ENCODE measurements around the gene MXRA5.
"Not testable (repeated sequence)": the region's sequence is repeated elsewhere in the genome, so short reads cannot be mapped to it uniquely, and the experiment has no call there.

Gene MXRA5

GRCh38 chrX:3346501-3347259 lies at the start of gene MXRA5:
MXRA5 (minus strand) TSS chrX:3346652; CDS start chrX:3343833, 2,819 bp downstream.
- Histone ChIP-seq H3K9ac (ENCODE audit: low read length) (peak within 1 kb of the TSS; percentile 39), H3K27me3 (ENCODE audit: control insufficient read depth, insufficient read depth, low read length) (peaks cover 62% of the 10 kb centered on the region), H3K27ac (ENCODE audit: low read length) (no peak within 1 kb of the TSS), H3K4me1 (ENCODE audit: control insufficient read depth, low read depth, low read length) (no peaks in the 10 kb centered on the region), H3K9me3 (ENCODE audit: control insufficient read depth, low read depth, low read length) (no peaks in the 10 kb centered on the region), H3K36me3 (ENCODE audit: control insufficient read depth, low read depth, low read length) (no peaks in the 10 kb centered on the region), H3K4me3 (ENCODE audit: low read length) (peak within 1 kb of the TSS; percentile 79)

DNA sequence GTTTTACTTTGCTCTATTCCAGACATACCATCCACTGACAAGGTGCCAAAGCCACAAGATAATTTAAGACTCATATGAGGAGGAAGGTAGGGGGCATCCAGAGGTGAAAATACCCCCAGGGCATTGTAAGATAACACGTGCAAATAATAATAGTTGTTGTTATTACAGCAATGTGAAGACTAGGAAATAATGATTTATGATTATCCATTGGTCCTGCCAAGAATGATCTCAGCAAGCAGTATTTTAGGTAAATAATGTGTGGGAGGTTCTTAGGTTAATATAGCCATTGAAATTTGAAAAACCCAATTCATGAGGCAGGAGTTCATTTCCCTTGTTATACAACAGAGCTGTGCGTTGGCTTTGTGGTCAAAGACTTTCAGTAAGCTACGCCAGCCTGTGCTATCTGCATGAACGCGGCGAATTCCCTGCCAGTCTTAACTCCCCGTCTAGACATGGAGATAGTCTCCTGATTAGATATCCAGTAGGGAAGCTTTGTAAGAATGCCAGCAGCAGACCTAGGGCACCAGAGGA lies 47.2 kb upstream of the MXRA5 start:
- H3K4me1 ChIP-seq (ENCODE audit: control insufficient read depth, low read depth, low read length): no peaks in the 10 kb centered on the region
- H3K27ac ChIP-seq (ENCODE audit: low read length): no peak overlapping the region
- H3K27me3 ChIP-seq (ENCODE audit: control insufficient read depth, insufficient read depth, low read length): no peaks in the 10 kb centered on the region
- H3K4me3 ChIP-seq (ENCODE audit: low read length): no peak overlapping the region
- H3K9me3 ChIP-seq (ENCODE audit: control insufficient read depth, low read depth, low read length): no peaks in the 10 kb centered on the region
- no peak overlapping the region for H3K9ac ChIP-seq (ENCODE audit: low read length)
- H3K36me3 ChIP-seq (ENCODE audit: control insufficient read depth, low read depth, low read length): no peaks in the 10 kb centered on the region

- Histone ChIP-seq H3K27ac (ENCODE audit: low read length) (no peak overlapping the region), H3K9me3 (ENCODE audit: control insufficient read depth, low read depth, low read length) (no peaks in the 10 kb centered on the region), H3K9ac (ENCODE audit: low read length) (no peak overlapping the region), H3K4me3 (ENCODE audit: low read length) (no peak overlapping the region), H3K36me3 (ENCODE audit: control insufficient read depth, low read depth, low read length) (no peaks in the 10 kb centered on the region), H3K27me3 (ENCODE audit: control insufficient read depth, insufficient read depth, low read length) (no peaks in the 10 kb centered on the region), H3K4me1 (ENCODE audit: control insufficient read depth, low read depth, low read length) (no peaks in the 10 kb centered on the region)
Measured at GRCh38 chrX:3393178-3393577, 46.7 kb upstream of the MXRA5 start.

- no peak overlapping the region for H3K4me3 ChIP-seq (ENCODE audit: low read length)
- no peaks in the 10 kb centered on the region for H3K36me3 ChIP-seq (ENCODE audit: control insufficient read depth, low read depth, low read length)
- H3K9ac ChIP-seq (ENCODE audit: low read length): no peak overlapping the region
- H3K27me3 ChIP-seq (ENCODE audit: control insufficient read depth, insufficient read depth, low read length): no peaks in the 10 kb centered on the region
- no peak overlapping the region for H3K27ac ChIP-seq (ENCODE audit: low read length)
- H3K9me3 ChIP-seq (ENCODE audit: control insufficient read depth, low read depth, low read length): no peaks in the 10 kb centered on the region
- no peaks in the 10 kb centered on the region for H3K4me1 ChIP-seq (ENCODE audit: control insufficient read depth, low read depth, low read length)
Measured at GRCh38 chrX:3388457-3388856, 42.0 kb upstream of the MXRA5 start.

- Histone ChIP-seq H3K4me1 (ENCODE audit: control insufficient read depth, low read depth, low read length) (no peaks in the 10 kb centered on the region), H3K27me3 (ENCODE audit: control insufficient read depth, insufficient read depth, low read length) (no peaks in the 10 kb centered on the region), H3K27ac (ENCODE audit: low read length) (no peak overlapping the region), H3K9me3 (ENCODE audit: control insufficient read depth, low read depth, low read length) (no peaks in the 10 kb centered on the region), H3K9ac (ENCODE audit: low read length) (no peak overlapping the region), H3K4me3 (ENCODE audit: low read length) (no peak overlapping the region), H3K36me3 (ENCODE audit: control insufficient read depth, low read depth, low read length) (no peaks in the 10 kb centered on the region)
Measured at GRCh38 chrX:3384327-3384726, 37.9 kb upstream of the MXRA5 start.

- Histone ChIP-seq H3K27ac (ENCODE audit: low read length) (no peak overlapping the region), H3K4me1 (ENCODE audit: control insufficient read depth, low read depth, low read length) (no peaks in the 10 kb centered on the region)
Measured at GRCh38 chrX:3380603-3381002, 34.2 kb upstream of the MXRA5 start.

DNA sequence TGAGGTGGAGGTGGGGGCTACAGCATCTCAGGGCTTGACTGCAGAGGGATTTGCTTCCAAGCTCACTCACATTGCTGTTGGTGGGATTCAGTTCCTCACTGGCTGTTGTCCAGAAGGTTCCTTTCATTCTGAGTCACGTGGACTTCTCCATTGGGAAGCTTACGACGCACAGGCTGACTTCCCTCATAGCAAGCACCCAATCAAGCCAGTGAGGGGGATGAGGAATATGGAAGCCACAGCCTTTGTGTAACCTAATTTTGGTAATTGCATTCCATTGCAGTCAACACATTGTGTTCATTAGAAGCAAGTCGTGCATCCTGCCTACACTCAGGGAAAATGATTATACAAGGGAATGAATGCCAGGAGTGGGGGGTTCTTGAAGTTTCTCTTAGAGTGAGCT lies 32.7 kb upstream of the MXRA5 start:
- no peak overlapping the region for H3K9ac ChIP-seq (ENCODE audit: low read length)
- H3K27ac ChIP-seq (ENCODE audit: low read length): no peak overlapping the region
- H3K27me3 ChIP-seq (ENCODE audit: control insufficient read depth, insufficient read depth, low read length): no peaks in the 10 kb centered on the region
- no peaks in the 10 kb centered on the region for H3K9me3 ChIP-seq (ENCODE audit: control insufficient read depth, low read depth, low read length)
- H3K4me3 ChIP-seq (ENCODE audit: low read length): no peak overlapping the region
- no peaks in the 10 kb centered on the region for H3K36me3 ChIP-seq (ENCODE audit: control insufficient read depth, low read depth, low read length)
- H3K4me1 ChIP-seq (ENCODE audit: control insufficient read depth, low read depth, low read length): no peaks in the 10 kb centered on the region

More at GRCh38 chrX:3380603-3381002, 34.2 kb upstream of the MXRA5 start:
- no peak overlapping the region for H3K9ac ChIP-seq (ENCODE audit: low read length)
- no peaks in the 10 kb centered on the region for H3K27me3 ChIP-seq (ENCODE audit: control insufficient read depth, insufficient read depth, low read length)
- H3K36me3 ChIP-seq (ENCODE audit: control insufficient read depth, low read depth, low read length): no peaks in the 10 kb centered on the region
- H3K4me3 ChIP-seq (ENCODE audit: low read length): no peak overlapping the region
- no peaks in the 10 kb centered on the region for H3K9me3 ChIP-seq (ENCODE audit: control insufficient read depth, low read depth, low read length)

GRCh38 chrX:3378156-3378555 lies 31.7 kb upstream of the MXRA5 start:
- Histone ChIP-seq H3K27me3 (ENCODE audit: control insufficient read depth, insufficient read depth, low read length) (no peaks in the 10 kb centered on the region), H3K4me3 (ENCODE audit: low read length) (no peak overlapping the region), H3K9ac (ENCODE audit: low read length) (no peak overlapping the region), H3K4me1 (ENCODE audit: control insufficient read depth, low read depth, low read length) (no peaks in the 10 kb centered on the region), H3K9me3 (ENCODE audit: control insufficient read depth, low read depth, low read length) (no peaks in the 10 kb centered on the region), H3K27ac (ENCODE audit: low read length) (no peak overlapping the region), H3K36me3 (ENCODE audit: control insufficient read depth, low read depth, low read length) (no peaks in the 10 kb centered on the region)

GRCh38 chrX:3377560-3377959 lies 31.1 kb upstream of the MXRA5 start:
- no peaks in the 10 kb centered on the region for H3K4me1 ChIP-seq (ENCODE audit: control insufficient read depth, low read depth, low read length)
- no peak overlapping the region for H3K9ac ChIP-seq (ENCODE audit: low read length)
- no peak overlapping the region for H3K27ac ChIP-seq (ENCODE audit: low read length)
- no peak overlapping the region for H3K4me3 ChIP-seq (ENCODE audit: low read length)
- no peaks in the 10 kb centered on the region for H3K36me3 ChIP-seq (ENCODE audit: control insufficient read depth, low read depth, low read length)
- no peaks in the 10 kb centered on the region for H3K9me3 ChIP-seq (ENCODE audit: control insufficient read depth, low read depth, low read length)
- H3K27me3 ChIP-seq (ENCODE audit: control insufficient read depth, insufficient read depth, low read length): no peaks in the 10 kb centered on the region

GRCh38 chrX:3375878-3376508 lies 29.5 kb upstream of the MXRA5 start:
- not testable (repeated sequence) for H3K9me3 ChIP-seq (ENCODE audit: control insufficient read depth, low read depth, low read length); H3K36me3 ChIP-seq (ENCODE audit: control insufficient read depth, low read depth, low read length); H3K27me3 ChIP-seq (ENCODE audit: control insufficient read depth, insufficient read depth, low read length); H3K4me1 ChIP-seq (ENCODE audit: control insufficient read depth, low read depth, low read length); H3K4me3 ChIP-seq (ENCODE audit: low read length); H3K27ac ChIP-seq (ENCODE audit: low read length); H3K9ac ChIP-seq (ENCODE audit: low read length)

DNA sequence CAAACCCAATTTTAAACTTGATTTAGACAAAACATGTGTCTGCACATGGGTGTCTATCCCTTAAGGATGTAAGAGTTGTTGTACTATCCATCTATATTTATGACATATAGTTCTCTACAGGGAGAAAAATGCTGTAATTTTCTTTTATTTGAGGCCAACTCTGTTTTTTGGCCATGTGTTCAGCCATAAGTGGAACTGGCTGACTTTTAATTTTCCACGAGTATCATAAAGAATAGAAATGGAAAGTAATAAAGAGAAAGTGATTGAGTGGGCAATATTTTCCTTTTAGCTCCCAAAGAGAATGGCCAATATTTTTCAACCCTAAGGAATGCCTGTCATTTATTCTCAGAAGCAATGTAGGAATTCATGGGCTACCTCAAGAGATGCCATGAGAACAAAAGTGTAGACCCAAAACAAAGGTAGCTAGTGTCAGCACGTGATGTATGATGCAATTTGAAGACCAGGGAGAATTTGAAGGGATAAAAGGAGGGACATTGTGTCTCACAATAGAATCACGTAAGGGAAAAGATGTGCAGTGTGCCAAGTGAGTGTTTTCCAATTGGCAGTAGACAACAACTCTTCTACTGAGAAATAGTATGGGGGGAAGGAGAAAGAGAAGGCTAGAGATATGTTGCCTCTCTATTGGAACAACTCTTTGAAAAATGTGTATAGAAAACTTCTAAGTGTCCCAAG lies 27.8 kb upstream of the MXRA5 start:
- no peaks in the 10 kb centered on the region for H3K27me3 ChIP-seq (ENCODE audit: control insufficient read depth, insufficient read depth, low read length)
- no peak overlapping the region for H3K27ac ChIP-seq (ENCODE audit: low read length)
- no peaks in the 10 kb centered on the region for H3K9me3 ChIP-seq (ENCODE audit: control insufficient read depth, low read depth, low read length)

More for the DNA sequence above, 27.8 kb upstream of the MXRA5 start:
- no peak overlapping the region for H3K4me3 ChIP-seq (ENCODE audit: low read length)
- H3K36me3 ChIP-seq (ENCODE audit: control insufficient read depth, low read depth, low read length): no peaks in the 10 kb centered on the region
- H3K9ac ChIP-seq (ENCODE audit: low read length): no peak overlapping the region
- no peaks in the 10 kb centered on the region for H3K4me1 ChIP-seq (ENCODE audit: control insufficient read depth, low read depth, low read length)

All from iPS-18a (cell line).